PC-9 (cell line): ENCODE data around the gene RIMBP2. TPM values are rescaled to one million over a fixed set of nuclear protein-coding genes. Genes with fewer than 3 reads are reported as not detected.

Experiments
- BruUV-seq: library from RNA; stranded (reverse); fragments of 400-500 nt; replicated peaks from 2 replicates; lab custom pipeline; 2021; lab: Mats Ljungman, UMichigan
- CTCF ChIA-PET: fragments of 300-600 bp; sonication (Branson Sonifier 250); formaldehyde crosslinking; loops from one replicate; lab custom pipeline; 2022; ENCODE audit warnings: antibody characterized with exemption; lab: Charles Lee
- POLR2A ChIA-PET: fragments of 300-600 bp; sonication (Branson Sonifier 250); formaldehyde crosslinking; loops from one replicate; lab custom pipeline; 2022; ENCODE audit warnings: antibody characterized with exemption; ENCODE audit not compliant: unreplicated experiment; lab: Charles Lee
- DNase-seq, 2 experiments: peaks; one replicate each; pipeline versions ENCODE4 v3.0.0 to v3.0.0-alpha.2; 2015 to 2022; ENCODE audit warnings: mixed read lengths in 1 of 2
- H2AFZ ChIP-seq: fragments of 200-600 bp; sonication (generic); 2 replicates; pipeline ENCODE4 v1.8.1; 2017; ENCODE audit warnings: antibody characterized with exemption
- H3F3A ChIP-seq: fragments of 200-600 bp; sonication (generic); 2 replicates; pipeline ENCODE4 v1.8.1; 2017; ENCODE audit warnings: antibody characterized with exemption, mild to moderate bottlenecking, low read depth; ENCODE audit not compliant: insufficient read depth
- H3K27ac ChIP-seq: fragments of 200-600 bp; sonication (generic); 2 replicates; pipeline ENCODE4 v1.6.1; 2016; ENCODE audit warnings: mixed run types
- H3K27me3 ChIP-seq: fragments of 200-600 bp; sonication (generic); 2 replicates; pipeline ENCODE4 v1.6.1; 2016; ENCODE audit warnings: low read depth, mixed run types; ENCODE audit not compliant: insufficient read depth
- H3K36me3 ChIP-seq: fragments of 200-600 bp; sonication (generic); 2 replicates; pipeline ENCODE4 v1.6.1; 2016; ENCODE audit warnings: low read depth, mixed run types
- H3K4me1 ChIP-seq: fragments of 200-600 bp; sonication (generic); replicated peaks from 2 replicates; pipeline ENCODE4 v1.6.1; 2016; ENCODE audit warnings: mixed run types; ENCODE audit not compliant: insufficient read depth
- H3K4me2 ChIP-seq: fragments of 200-600 bp; sonication (generic); 2 replicates; pipeline ENCODE4 v1.6.1; 2017; ENCODE audit warnings: mixed run types
- H3K4me3 ChIP-seq: fragments of 200-600 bp; sonication (generic); 2 replicates; pipeline ENCODE4 v1.6.1; 2016; ENCODE audit warnings: mixed run types
- H3K79me2 ChIP-seq: fragments of 200-600 bp; sonication (generic); 2 replicates; pipeline ENCODE4 v1.6.1; 2017; ENCODE audit warnings: low read depth, mixed run types
- H3K9me2 ChIP-seq: fragments of 200-600 bp; sonication (generic); 2 replicates; pipeline ENCODE4 v1.8.1; 2017; ENCODE audit warnings: mild to moderate bottlenecking; ENCODE audit not compliant: insufficient read depth
- H3K9me3 ChIP-seq: fragments of 200-600 bp; sonication (generic); 2 replicates; pipeline ENCODE4 v1.8.1; 2016; ENCODE audit warnings: low read depth; ENCODE audit not compliant: insufficient read depth
- H4K20me1 ChIP-seq: fragments of 200-600 bp; sonication (generic); 2 replicates; pipeline ENCODE4 v1.8.1; 2017; ENCODE audit not compliant: insufficient read depth
- EZH2 ChIP-seq: fragments of 200-600 bp; sonication (generic); IDR thresholded peaks from 2 replicates; pipeline ENCODE4 v1.8.0; 2017; ENCODE audit warnings: antibody characterized with exemption, low read depth
- intact Hi-C: fragments of 100-400 bp; cut with micrococcal nuclease; formaldehyde crosslinking; loops from one replicate; pipeline ENCODE4 v1.10.0; 2022; ENCODE audit not compliant: unreplicated experiment
- total RNA-seq: library from RNA; stranded (reverse); gene quantifications from 2 replicates; pipeline ENCODE4 v1.2.3, GENCODE V29; 2021
- TF ChIP-seq, protein P1 (sequence below): fragments of 200-600 bp; sonication (generic); conservative IDR thresholded peaks from 2 replicates; pipeline ENCODE4 v1.6.1; 2017; ENCODE audit warnings: mixed run types, antibody characterized with exemption, mild to moderate bottlenecking, moderate library complexity

RIMBP2 gene
- total RNA-seq, 1 experiment from 2014 or later, result not detected

- Histone ChIP-seq H3K79me2 (no peaks in the 10 kb centered on the region), H3K4me1 (no peaks in the 10 kb centered on the region), H2AFZ (no peak overlapping the region), H4K20me1 (no peaks in the 10 kb centered on the region), H3K27me3 (peaks cover 78% of the 10 kb centered on the region), H3K36me3 (no peaks in the 10 kb centered on the region), H3K4me3 (no peak overlapping the region), H3K9me2 (no peaks in the 10 kb centered on the region), H3K4me2 (no peak overlapping the region), H3K27ac (no peak overlapping the region), H3K9me3 (no peaks in the 10 kb centered on the region), H3F3A (no peaks in the 10 kb centered on the region)
- no TSS peak for BruUV-seq
- ChIA-PET CTCF (no interaction called here), POLR2A (no interaction called here)
- no peak for DNase-seq
- TF ChIP-seq, protein P1, sequence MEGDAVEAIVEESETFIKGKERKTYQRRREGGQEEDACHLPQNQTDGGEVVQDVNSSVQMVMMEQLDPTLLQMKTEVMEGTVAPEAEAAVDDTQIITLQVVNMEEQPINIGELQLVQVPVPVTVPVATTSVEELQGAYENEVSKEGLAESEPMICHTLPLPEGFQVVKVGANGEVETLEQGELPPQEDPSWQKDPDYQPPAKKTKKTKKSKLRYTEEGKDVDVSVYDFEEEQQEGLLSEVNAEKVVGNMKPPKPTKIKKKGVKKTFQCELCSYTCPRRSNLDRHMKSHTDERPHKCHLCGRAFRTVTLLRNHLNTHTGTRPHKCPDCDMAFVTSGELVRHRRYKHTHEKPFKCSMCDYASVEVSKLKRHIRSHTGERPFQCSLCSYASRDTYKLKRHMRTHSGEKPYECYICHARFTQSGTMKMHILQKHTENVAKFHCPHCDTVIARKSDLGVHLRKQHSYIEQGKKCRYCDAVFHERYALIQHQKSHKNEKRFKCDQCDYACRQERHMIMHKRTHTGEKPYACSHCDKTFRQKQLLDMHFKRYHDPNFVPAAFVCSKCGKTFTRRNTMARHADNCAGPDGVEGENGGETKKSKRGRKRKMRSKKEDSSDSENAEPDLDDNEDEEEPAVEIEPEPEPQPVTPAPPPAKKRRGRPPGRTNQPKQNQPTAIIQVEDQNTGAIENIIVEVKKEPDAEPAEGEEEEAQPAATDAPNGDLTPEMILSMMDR, result no peak
- no peak for TF ChIP-seq EZH2
- intact Hi-C loops, result no loop called here
Measured at GRCh38 chr12:130633771-130634170, 82.3 kb downstream of the RIMBP2 start.

GRCh38 chr12:130632642-130633041, 83.5 kb downstream of the RIMBP2 start:
- no peaks in the 10 kb centered on the region for H3K79me2 ChIP-seq
- H3K27ac ChIP-seq, result no peak overlapping the region
- no peaks in the 10 kb centered on the region for H3K4me1 ChIP-seq
- H3K9me3 ChIP-seq, result no peaks in the 10 kb centered on the region
- intact Hi-C loops, result no loop called here
- no peak overlapping the region for H2AFZ ChIP-seq
- H3K4me3 ChIP-seq, result no peak overlapping the region
- ChIA-PET CTCF (no interaction called here), POLR2A (no interaction called here)
- no TSS peak for BruUV-seq
- no peak overlapping the region for H3K4me2 ChIP-seq
- no peaks in the 10 kb centered on the region for H4K20me1 ChIP-seq
- no peaks in the 10 kb centered on the region for H3F3A ChIP-seq
- DNase-seq, result no peak
- H3K9me2 ChIP-seq, result no peaks in the 10 kb centered on the region
- H3K36me3 ChIP-seq, result no peaks in the 10 kb centered on the region
- TF ChIP-seq, protein P1, result no peak
- no peak for TF ChIP-seq EZH2
- H3K27me3 ChIP-seq, result peaks cover 70% of the 10 kb centered on the region

GRCh38 chr12:130628304-130628703, 87.8 kb downstream of the RIMBP2 start:
- Histone ChIP-seq H3F3A (no peaks in the 10 kb centered on the region), H3K4me2 (no peak overlapping the region), H3K79me2 (no peaks in the 10 kb centered on the region), H3K4me1 (no peaks in the 10 kb centered on the region), H3K36me3 (no peaks in the 10 kb centered on the region), H3K4me3 (no peak overlapping the region), H3K27me3 (peaks cover 46% of the 10 kb centered on the region), H2AFZ (no peak overlapping the region), H3K27ac (no peak overlapping the region), H3K9me2 (no peaks in the 10 kb centered on the region), H4K20me1 (no peaks in the 10 kb centered on the region), H3K9me3 (no peaks in the 10 kb centered on the region)
- TF ChIP-seq EZH2, result no peak
- TF ChIP-seq, protein P1, result no peak
- DNase-seq, result no peak
- CTCF ChIA-PET, result no interaction called here
- POLR2A ChIA-PET, result no interaction called here
- BruUV-seq, result no TSS peak
- intact Hi-C loops, result no loop called here
